Stimulated activated CD4-positive, alpha-beta T cell treated with anti-CD3 and anti-CD28 coated beads, Interleukin-12 subunit alpha, Interleukin-12 subunit beta, amount 100 ng/mL, for 48 hours (primary cell): Measurements from ENCODE around the gene CHD8.
A peak's percentile ranks its signal among the peaks of the same experiment; 100 is the strongest.
"Not testable (repeated sequence)": the region's sequence is repeated elsewhere in the genome, so short reads cannot be mapped to it uniquely, and the experiment has no call there.

Experiments used
- DNase-seq, 3 donors: peaks; one replicate each; pipeline ENCODE4 v3.0.0-alpha.2; 2020; ENCODE audit warnings: low read depth in 2 of 3, low spot score in 1 of 3

Gene CHD8

GRCh38 chr14:21436567-21437062 lies 19.3 kb downstream of the CHD8 start:
- no peak for DNase-seq

- DNase-seq: no peak
Observed at GRCh38 chr14:21431126-21431525, 24.8 kb downstream of the CHD8 start.

- no peak for DNase-seq
Observed at GRCh38 chr14:21428930-21429329, 27.0 kb downstream of the CHD8 start.

- DNase-seq: no peak
Observed at GRCh38 chr14:21426692-21427091, 29.2 kb downstream of the CHD8 start.

GRCh38 chr14:21419528-21419927 lies 36.4 kb downstream of the CHD8 start:
- no peak for DNase-seq

GRCh38 chr14:21415329-21415728 lies 40.6 kb downstream of the CHD8 start:
- no peak for DNase-seq

- DNase-seq: peak in 1 of 3 donors; percentile 22
Observed at GRCh38 chr14:21414137-21414631, 41.7 kb downstream of the CHD8 start.

- no peak for DNase-seq
Observed at GRCh38 chr14:21408147-21408546, 47.8 kb downstream of the CHD8 start.

GRCh38 chr14:21406213-21406612 lies 49.7 kb downstream of the CHD8 start:
- DNase-seq: no peak

- DNase-seq: no peak
Observed at GRCh38 chr14:21405097-21405496, 50.8 kb downstream of the CHD8 start.

- DNase-seq: no peak
Observed at GRCh38 chr14:21399311-21399870, 56.5 kb downstream of the CHD8 start.

- no peak for DNase-seq
Observed at GRCh38 chr14:21398901-21399300, 57.0 kb downstream of the CHD8 start.

GRCh38 chr14:21395450-21395849 lies 60.5 kb downstream of the CHD8 start:
- DNase-seq: no peak

- no peak for DNase-seq
Observed at GRCh38 chr14:21385188-21385904, 70.6 kb downstream of the CHD8 start.

- DNase-seq: no peak
Observed at GRCh38 chr14:21384494-21384851, 71.5 kb downstream of the CHD8 start.

- DNase-seq: peak; percentile 91 to 93 (median 93)
Observed at GRCh38 chr14:21383848-21384493, 72.0 kb downstream of the CHD8 start, which contains the start of gene SUPT16H. SUPT16H (minus strand) TSS chr14:21384019; CDS start chr14:21383927, 92 bp downstream.

GRCh38 chr14:21382886-21383847 lies 72.8 kb downstream of the CHD8 start:
- peak; percentile 34 to 48 (median 44) for DNase-seq

GRCh38 chr14:21382095-21382494 lies 73.8 kb downstream of the CHD8 start:
- no peak for DNase-seq

GRCh38 chr14:21379338-21379737 lies 76.6 kb downstream of the CHD8 start:
- no peak for DNase-seq

GRCh38 chr14:21373980-21374379 lies 81.9 kb downstream of the CHD8 start:
- no peak for DNase-seq

GRCh38 chr14:21372814-21373213 lies 83.1 kb downstream of the CHD8 start:
- DNase-seq: not testable (repeated sequence)
